PFSK-1 (cell line): Measurements from ENCODE around the gene TESK2.

Experiments
- POLR2AphosphoS5 ChIP-seq: IDR thresholded peaks from 2 replicates; pipeline ENCODE4 v1.6.1; 2012; ENCODE audit warnings: low read depth, mild to moderate bottlenecking, control low read depth, low read length, moderate library complexity
- REST ChIP-seq, 2 experiments: IDR thresholded peaks; 2 replicates each; pipeline versions ENCODE4 v1.6.1 to v1.8.0; 2011 to 2012; ENCODE audit warnings: low read depth in 2 of 2, low read length in 2 of 2, control low read depth in 1 of 2, inconsistent platforms in 1 of 2, mild to moderate bottlenecking in 1 of 2, moderate library complexity in 1 of 2; ENCODE audit not compliant: insufficient read depth in 1 of 2

- TF ChIP-seq REST (IDR thresholded peaks at IDR 0.05; ENCODE audit: insufficient read depth in 1 of 2, low read depth in 2 of 2, low read length in 2 of 2) (no peak), POLR2AphosphoS5 (no peak)
Measured at GRCh38 chr1:45446530-45446929, 44.4 kb downstream of the TESK2 start.
